ENCODE data around the gene PELI2. TPM values are rescaled to one million over a fixed set of nuclear protein-coding genes. Genes with fewer than 3 reads are reported as not detected.

Gene PELI2
- total RNA-seq, 4 donors from 2014 or later = 2.5 to 5.8 (median 4.2) TPM

DNA sequence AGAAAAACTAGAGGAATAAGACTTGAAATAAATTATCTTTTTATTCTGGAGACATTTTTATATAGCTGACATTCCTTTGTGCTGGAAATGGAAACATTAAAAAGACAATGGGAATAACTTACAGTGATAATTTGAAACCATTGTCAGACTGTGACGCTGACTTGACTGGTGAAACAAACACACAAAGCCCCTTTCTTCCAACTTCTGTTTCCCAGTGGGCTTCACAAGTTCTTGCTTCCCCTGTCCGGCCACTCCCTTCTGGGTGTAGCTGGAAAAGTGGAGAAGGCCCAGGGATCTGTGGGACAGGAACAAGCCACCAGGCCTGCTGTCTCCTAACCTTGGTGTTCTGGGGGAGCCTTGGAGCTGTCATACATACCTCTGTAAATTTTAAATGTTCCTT, 58.8 kb downstream of the PELI2 start:
- Histone ChIP-seq H3K27ac (no peak overlapping the region), H3K4me1 (peaks cover 0 to 5% of the 10 kb centered on the region in 2 donors), H3K27me3 (no peaks in the 10 kb centered on the region), H3K9me3 (no peaks in the 10 kb centered on the region), H3K4me3 (no peak overlapping the region), H3K36me3 (no peaks in the 10 kb centered on the region)
- no peak for ATAC-seq
- no peak for DNase-seq
- in situ Hi-C loops (cut with MboI; ENCODE audit: low sequenced_read_pairs in 4 of 4) = no loop called here
- TF ChIP-seq, protein P1, sequence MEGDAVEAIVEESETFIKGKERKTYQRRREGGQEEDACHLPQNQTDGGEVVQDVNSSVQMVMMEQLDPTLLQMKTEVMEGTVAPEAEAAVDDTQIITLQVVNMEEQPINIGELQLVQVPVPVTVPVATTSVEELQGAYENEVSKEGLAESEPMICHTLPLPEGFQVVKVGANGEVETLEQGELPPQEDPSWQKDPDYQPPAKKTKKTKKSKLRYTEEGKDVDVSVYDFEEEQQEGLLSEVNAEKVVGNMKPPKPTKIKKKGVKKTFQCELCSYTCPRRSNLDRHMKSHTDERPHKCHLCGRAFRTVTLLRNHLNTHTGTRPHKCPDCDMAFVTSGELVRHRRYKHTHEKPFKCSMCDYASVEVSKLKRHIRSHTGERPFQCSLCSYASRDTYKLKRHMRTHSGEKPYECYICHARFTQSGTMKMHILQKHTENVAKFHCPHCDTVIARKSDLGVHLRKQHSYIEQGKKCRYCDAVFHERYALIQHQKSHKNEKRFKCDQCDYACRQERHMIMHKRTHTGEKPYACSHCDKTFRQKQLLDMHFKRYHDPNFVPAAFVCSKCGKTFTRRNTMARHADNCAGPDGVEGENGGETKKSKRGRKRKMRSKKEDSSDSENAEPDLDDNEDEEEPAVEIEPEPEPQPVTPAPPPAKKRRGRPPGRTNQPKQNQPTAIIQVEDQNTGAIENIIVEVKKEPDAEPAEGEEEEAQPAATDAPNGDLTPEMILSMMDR (IDR thresholded peaks at IDR 0.05 in 4 of 5, conservative IDR thresholded peaks at IDR 0.05 in 1 of 5) = no peak
- no peak for TF ChIP-seq POLR2A (IDR thresholded peaks at IDR 0.05)
- intact Hi-C loops (cut with DNase I; ENCODE audit: low total_unique reads) = no loop called here

DNA sequence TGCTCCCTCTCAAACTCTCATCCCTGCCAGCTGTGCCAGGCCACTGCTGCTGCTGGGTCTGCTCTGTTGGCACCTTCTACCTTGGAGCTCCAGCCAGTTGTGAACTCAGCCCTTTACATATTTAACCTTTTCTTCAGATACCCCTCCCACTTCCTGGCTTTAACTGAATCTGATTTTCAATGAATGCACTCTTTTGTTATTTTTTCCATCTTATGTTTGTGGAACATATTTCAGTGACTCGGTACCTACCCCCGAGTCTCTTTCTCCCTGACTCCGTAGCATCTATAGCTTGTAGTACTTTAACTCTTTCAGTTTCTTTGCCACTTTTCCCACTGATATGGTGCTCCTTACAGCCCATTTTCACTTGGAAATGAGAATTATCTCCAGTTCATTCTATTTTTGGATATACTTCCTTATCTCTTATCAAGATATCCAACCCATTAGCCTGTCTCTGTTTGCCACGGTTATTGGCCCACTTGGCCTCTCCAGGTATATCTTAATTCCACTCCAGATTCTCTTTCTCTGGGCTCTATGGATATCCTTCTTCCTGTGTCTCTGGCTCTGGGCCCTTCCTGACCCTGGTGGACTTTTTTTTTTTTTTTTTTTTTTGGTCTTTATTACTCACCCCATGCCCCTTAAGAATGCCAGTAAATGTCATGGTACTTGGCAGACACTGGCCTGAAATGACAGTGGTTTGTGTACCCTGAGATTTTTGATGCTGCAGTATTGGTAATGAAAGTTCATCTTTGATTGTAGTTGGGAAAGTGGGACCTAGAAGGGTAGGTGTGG, 62.7 kb downstream of the PELI2 start:
- H3K27me3 ChIP-seq = no peaks in the 10 kb centered on the region
- DNase-seq (no peak), ATAC-seq (no peak)
- TF ChIP-seq, protein P1 (IDR thresholded peaks at IDR 0.05 in 4 of 5, conservative IDR thresholded peaks at IDR 0.05 in 1 of 5) = no peak
- no peak for TF ChIP-seq POLR2A (IDR thresholded peaks at IDR 0.05)
- no peaks in the 10 kb centered on the region for H3K36me3 ChIP-seq
- H3K9me3 ChIP-seq = no peaks in the 10 kb centered on the region
- H3K27ac ChIP-seq = peak overlapping the region in 1 of 4 donors; percentile 5
- in situ Hi-C loops (cut with MboI; ENCODE audit: low sequenced_read_pairs in 4 of 4) (no loop called here), intact Hi-C loops (cut with DNase I; ENCODE audit: low total_unique reads) (no loop called here)
- H3K4me3 ChIP-seq = no peak overlapping the region
- H3K4me1 ChIP-seq = no peaks in the 10 kb centered on the region

DNA sequence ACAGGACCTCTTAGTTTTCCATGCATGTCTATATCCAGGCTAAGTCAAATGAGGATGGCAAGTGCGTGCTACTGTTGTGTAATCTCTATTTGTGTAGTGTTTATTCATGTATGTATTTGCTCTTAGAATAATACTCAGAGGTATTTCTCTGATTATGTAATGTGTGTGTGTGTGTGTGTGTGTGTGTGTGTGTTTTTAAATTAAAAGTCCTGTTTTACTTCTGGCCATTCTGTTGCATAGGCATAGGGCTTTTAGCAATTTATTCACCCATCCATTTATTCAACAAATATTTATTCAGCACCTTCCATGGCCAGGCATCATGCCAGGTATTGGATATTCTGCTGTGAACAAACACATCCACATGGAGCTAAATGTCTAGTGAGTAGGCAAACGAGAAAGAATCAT, 63.5 kb downstream of the PELI2 start:
- Histone ChIP-seq H3K27ac (peak overlapping the region in 1 of 4 donors; percentile 5), H3K36me3 (no peaks in the 10 kb centered on the region), H3K4me3 (no peak overlapping the region), H3K4me1 (no peaks in the 10 kb centered on the region), H3K9me3 (no peaks in the 10 kb centered on the region), H3K27me3 (no peaks in the 10 kb centered on the region)
- TF ChIP-seq POLR2A (IDR thresholded peaks at IDR 0.05) = no peak
- TF ChIP-seq, protein P1 (IDR thresholded peaks at IDR 0.05 in 4 of 5, conservative IDR thresholded peaks at IDR 0.05 in 1 of 5) = no peak
- intact Hi-C loops (cut with DNase I; ENCODE audit: low total_unique reads) (no loop called here), in situ Hi-C loops (cut with MboI; ENCODE audit: low sequenced_read_pairs in 4 of 4) (no loop called here)
- DNase-seq (no peak), ATAC-seq (no peak)

DNA sequence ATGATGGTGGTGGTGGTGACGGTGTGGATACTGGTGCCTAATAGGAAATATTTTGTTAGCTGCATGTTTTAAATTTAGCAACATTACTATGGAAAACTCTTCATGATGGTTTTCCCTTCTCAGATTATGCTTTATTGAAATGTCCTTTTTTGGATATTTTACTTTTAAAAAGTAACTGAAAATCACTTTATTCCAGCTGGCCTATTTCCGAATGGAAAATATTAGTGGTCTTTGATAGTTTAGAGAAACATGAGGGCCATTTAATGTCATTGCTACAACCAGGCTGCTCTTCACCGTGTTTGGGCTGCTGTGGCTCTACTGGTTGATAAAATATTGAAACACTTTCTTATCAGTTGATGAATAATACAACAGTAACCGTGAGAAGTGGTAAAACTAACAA, 64.2 kb downstream of the PELI2 start:
- ATAC-seq (no peak), DNase-seq (no peak)
- intact Hi-C loops (cut with DNase I; ENCODE audit: low total_unique reads) (no loop called here), in situ Hi-C loops (cut with MboI; ENCODE audit: low sequenced_read_pairs in 4 of 4) (no loop called here)
- H3K9me3 ChIP-seq = no peaks in the 10 kb centered on the region
- no peak overlapping the region for H3K4me3 ChIP-seq
- TF ChIP-seq, protein P1 (IDR thresholded peaks at IDR 0.05 in 4 of 5, conservative IDR thresholded peaks at IDR 0.05 in 1 of 5) = no peak
- no peak for TF ChIP-seq POLR2A (IDR thresholded peaks at IDR 0.05)
- no peaks in the 10 kb centered on the region for H3K27me3 ChIP-seq
- no peaks in the 10 kb centered on the region for H3K36me3 ChIP-seq
- no peaks in the 10 kb centered on the region for H3K4me1 ChIP-seq
- no peak overlapping the region for H3K27ac ChIP-seq
